Hepatic stellate cell (primary cell): Measurements from ENCODE around the gene NGF.

ENCODE experiments used
- DNase-seq: peaks from one replicate; pipeline ENCODE4 v3.0.0; 2011; ENCODE audit warnings: low spot score

Gene NGF

GRCh38 chr1:115336741-115337140, 1.3 kb downstream of the NGF start:
- peak; percentile 32 for DNase-seq

DNA sequence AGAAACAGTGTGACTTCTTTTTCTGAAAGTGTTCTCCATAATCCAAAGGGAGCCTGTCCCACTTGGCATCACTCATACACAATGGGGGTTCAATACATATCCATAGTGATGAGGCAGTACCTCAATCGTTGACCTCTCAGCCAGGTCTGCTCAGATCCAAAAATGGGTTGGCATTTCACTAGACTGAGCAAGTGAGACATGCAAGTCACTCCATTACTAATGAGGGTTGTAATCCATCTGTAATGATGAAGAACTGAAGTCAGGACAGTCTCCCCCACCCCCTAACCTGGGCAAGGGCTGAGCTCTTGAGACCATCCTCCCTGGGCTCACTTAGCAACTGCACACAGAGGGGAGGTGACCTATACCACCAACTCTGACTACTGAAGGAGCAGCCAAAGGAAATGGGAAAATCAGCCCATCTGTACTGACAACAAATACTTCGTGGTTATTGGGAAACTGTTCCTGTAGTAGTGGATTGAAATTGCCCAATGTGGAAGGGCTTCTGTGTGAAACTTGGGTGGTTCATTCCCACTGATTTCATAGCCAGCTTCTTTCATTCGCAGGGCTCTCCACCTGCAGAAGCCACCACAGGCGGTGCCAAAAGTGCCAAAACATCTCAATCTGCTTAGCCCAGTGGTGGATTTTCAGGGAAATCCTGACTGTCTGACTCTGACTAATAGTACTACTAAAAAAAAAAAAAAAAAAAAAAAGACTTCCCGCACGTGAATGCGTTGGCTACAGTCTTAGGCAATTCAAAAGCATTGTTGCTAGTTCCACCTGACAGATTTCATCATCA, 5.0 kb downstream of the NGF start:
- DNase-seq: peak; percentile 34

GRCh38 chr1:115331558-115332331, 6.3 kb downstream of the NGF start:
- peak; percentile 24 for DNase-seq

DNA sequence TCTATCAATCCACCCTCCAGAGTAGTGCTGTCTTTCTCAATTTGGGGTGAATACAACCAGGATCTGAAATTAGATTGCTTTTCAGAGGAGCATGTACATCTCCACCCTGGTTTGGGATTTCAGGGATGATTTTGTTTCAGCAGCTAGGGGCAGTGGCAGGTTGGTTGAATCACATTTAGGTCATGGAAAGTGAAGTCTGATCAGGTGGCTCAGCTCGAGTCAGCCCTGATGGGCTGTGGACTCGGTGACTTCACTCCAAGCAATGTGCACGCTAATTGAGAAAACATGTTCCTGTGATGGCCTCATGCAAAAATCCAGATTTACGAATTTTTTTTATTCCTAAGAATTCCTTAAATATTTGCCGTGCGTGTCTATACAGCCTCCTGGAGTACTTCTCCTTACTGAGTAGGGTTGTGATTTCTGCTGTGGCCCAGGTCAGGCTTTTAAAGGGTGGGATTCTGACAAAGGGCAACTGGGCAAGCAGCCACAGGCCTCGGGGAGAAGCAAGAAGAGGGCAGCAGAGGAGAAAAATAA, 7.5 kb downstream of the NGF start:
- DNase-seq: peak; percentile 37

GRCh38 chr1:115329965-115330364, 8.1 kb downstream of the NGF start:
- no peak for DNase-seq

DNA sequence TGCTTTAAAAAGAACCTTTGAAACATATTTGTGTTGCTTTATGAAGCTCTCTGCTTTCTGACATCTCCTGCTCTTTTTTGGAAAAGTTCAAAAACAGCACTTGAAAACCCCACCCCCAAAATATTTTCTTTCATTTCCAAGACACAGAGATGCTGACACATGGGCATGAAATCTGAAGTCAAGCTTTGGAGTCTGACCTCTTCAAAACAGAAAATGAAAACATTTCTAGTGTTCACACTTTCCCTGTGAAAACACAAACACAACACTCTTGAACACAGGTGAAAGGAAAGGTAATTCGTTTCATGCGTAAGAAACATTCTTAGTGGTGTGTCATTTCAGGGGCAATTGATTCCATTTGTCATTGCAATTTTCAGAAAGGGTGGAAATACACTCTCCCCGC, 10.8 kb downstream of the NGF start:
- no peak for DNase-seq

DNA sequence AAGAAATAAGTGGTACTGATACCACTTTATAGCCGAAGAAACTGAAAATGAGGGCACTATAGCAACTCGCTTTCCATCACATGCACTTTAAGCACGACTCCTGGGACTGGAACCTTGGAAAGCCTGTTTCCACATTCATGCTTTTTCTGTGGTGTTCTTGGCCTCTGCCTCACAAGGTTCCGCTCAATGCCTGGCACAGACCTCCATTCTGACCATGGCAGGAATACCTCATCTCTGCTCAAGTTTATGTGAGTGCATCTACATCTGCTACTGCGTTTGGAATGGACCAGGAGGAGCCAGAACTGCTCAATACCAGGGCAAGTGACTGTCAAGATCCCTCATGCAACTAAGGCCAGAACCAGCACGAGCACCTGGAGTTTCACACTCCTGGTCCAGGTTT, 11.6 kb downstream of the NGF start:
- no peak for DNase-seq

- DNase-seq: no peak
These were observed 12.2 kb downstream of the NGF start for GRCh38 chr1:115325874-115326273.

DNA sequence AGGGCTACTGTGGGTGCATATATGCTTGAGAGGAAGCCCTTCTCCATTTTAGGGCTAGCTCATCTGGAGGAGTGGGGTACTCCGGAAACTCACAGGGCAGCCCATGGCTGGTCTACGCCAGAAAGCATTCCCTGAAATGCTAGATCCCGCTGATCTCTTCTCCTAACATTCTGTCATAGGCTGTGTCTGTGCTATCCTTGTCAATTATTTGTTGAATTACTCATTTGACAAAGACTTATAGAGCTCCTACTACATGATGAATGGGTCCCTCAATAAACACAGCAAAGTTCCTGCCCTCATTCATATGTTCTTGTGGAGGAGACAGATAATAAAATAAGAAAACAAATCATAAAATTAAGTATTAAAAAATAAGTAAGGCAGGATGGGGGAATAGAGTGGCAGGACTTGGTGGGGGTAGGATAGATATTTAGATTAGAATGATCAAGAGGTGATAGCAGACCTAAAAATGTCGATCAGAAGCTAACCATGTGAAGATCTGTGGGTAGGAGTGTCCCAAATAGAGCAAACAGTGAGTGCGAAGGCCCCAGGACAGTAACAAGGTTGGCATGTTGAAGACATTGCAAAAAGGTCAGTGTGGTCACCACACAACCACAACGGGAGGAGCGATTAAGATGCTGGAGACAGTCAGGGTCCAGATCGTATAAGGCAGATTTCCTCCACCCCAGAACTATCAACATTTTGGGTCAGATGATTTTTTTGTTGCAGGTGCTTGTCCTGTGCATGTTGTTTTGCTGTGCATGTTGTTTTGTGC, 13.2 kb downstream of the NGF start:
- no peak for DNase-seq

DNA sequence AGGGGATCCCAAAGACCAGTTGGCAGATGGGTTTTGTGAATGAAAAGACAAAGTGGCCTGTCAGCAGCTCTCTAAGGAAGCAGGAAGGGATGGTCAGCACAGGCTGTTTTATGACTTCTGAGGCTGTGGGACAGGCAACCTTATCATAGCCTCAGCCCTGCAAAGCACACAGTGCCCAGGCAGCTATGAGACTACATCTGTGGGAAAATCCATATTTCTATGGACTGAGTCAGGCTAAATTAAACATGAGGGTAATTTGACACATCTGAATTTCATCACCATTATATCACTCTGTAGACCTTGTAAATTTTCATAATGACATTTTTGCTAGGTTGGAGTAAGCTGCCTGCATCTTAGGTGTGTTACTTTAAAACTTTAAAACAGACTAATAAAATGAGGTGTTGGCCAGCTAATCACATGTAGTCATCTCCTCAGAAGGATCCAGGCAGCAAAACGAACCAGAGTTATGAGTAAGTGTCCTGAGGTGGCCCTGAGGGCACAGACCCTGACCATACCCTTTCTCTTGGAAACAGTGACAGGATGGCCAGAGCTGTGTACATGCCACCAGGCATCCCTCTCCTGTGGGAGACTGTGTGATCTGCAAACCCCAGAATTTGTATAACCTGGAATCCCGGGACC, 14.6 kb downstream of the NGF start:
- DNase-seq: no peak

GRCh38 chr1:115322631-115323030, 15.4 kb downstream of the NGF start:
- DNase-seq: no peak

DNA sequence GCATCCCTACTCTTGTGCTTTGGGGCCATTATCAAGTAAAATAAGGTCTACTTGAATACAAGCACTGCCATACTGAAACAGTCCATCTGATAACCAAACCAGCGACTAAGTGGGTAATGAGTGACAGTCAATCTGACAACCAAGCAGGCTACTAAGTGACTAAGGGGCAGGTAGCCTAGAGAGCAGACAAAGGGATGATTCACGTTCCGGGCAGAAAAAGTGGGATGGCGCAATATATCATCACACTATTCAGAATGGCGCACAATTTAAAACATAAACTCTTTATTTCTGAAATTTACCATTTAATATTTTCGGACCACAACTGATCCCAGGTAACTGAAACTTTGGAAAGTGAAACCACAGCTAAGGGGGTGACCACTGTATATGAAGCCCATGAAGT, 17.7 kb downstream of the NGF start:
- no peak for DNase-seq

DNA sequence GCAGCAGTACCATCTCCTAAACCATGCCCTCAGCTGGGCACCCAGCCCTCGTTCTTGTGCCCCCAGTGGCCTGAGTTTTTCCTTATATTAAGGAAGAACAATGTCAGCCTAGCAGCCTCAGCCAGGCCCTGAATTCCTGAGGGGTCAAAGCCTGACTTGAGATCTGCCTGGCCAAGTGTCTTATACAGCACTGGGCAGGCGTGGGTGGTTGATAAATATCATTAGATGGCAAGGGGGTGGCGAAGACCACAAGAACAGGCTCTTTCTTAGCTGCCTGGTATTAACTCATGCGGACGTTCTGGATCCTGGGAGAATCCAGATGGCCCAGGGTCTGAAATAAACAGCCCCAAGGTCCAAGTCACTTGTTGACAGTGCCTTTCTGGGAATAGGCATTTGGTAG, 18.3 kb downstream of the NGF start:
- no peak for DNase-seq

- no peak for DNase-seq
These were observed 20.7 kb downstream of the NGF start for GRCh38 chr1:115317101-115318012.

GRCh38 chr1:115314765-115315164, 23.3 kb downstream of the NGF start:
- DNase-seq: no peak

GRCh38 chr1:115314092-115314491, 24.0 kb downstream of the NGF start:
- no peak for DNase-seq

GRCh38 chr1:115313182-115313581, 24.9 kb downstream of the NGF start:
- no peak for DNase-seq

- no peak for DNase-seq
These were observed 25.3 kb downstream of the NGF start for GRCh38 chr1:115312742-115313141.

GRCh38 chr1:115311474-115311989, 26.5 kb downstream of the NGF start:
- no peak for DNase-seq

- no peak for DNase-seq
These were observed 27.2 kb downstream of the NGF start for GRCh38 chr1:115310581-115311473.
